Urinary bladder (tissue), 4 donors: Measurements from ENCODE around the gene PCDH1. TPM values are rescaled to one million over a fixed set of nuclear protein-coding genes. Genes with fewer than 3 reads are reported as not detected.
"Not testable (repeated sequence)": the region's sequence is repeated elsewhere in the genome, so short reads cannot be mapped to it uniquely, and the experiment has no call there.

Experiments used
- DNase-seq: peaks from one replicate; pipeline ENCODE4 v3.0.0-alpha.2; 2015; ENCODE audit errors: extremely low spot score
- H3K27ac ChIP-seq: one replicate; pipeline ENCODE4 v1.5.1; 2013; ENCODE audit warnings: low read depth, mild to moderate bottlenecking, moderate library complexity
- H3K36me3 ChIP-seq: one replicate; pipeline ENCODE4 v1.6.1; 2013; ENCODE audit warnings: mild to moderate bottlenecking, moderate library complexity; ENCODE audit not compliant: insufficient read depth
- H3K4me1 ChIP-seq: one replicate; pipeline ENCODE4 v1.6.1; 2013; ENCODE audit warnings: mild to moderate bottlenecking, moderate library complexity; ENCODE audit not compliant: insufficient read depth
- H3K4me3 ChIP-seq: one replicate; pipeline ENCODE4 v1.5.1; 2013; ENCODE audit warnings: low read depth, low read length
- WGBS: extraction: QIAGEN DNeasy Blood & Tissue Kit; methylation state at CpG from one replicate; pipeline ENCODE4 v1.1.7; 2013; 5-methylcytosine and 5-hydroxymethylcytosine counted together
- polyA plus RNA-seq: library from polyadenylated mRNA; stranded (reverse); fragments of 200-250 nt; gene quantifications from one replicate; pipeline ENCODE4 v1.2.3, GENCODE V29; 2013
- total RNA-seq: library from RNA; depleted of rRNA; stranded (reverse); fragments of >200 nt; gene quantifications from one replicate; pipeline ENCODE4 v1.2.3, GENCODE V29; 2014
- donor health status: healthy with polysubstance abuse.
- donor health status: healthy.

The PCDH1 gene
- total and polyA plus RNA-seq, 2 donors, result 21.1 to 22.5 TPM

GRCh38 chr5:141838326-141839014, 39.7 kb downstream of the PCDH1 start:
- H3K4me3 ChIP-seq, result no peak overlapping the region
- peaks cover 2% of the 10 kb centered on the region for H3K4me1 ChIP-seq
- no peak for DNase-seq
- H3K36me3 ChIP-seq, result no peaks in the 10 kb centered on the region
- H3K27ac ChIP-seq, result no peak overlapping the region
- 33% methylated on average over 11 of the region's 11 CpGs for WGBS

GRCh38 chr5:141835928-141836670, 42.1 kb downstream of the PCDH1 start:
- WGBS, result 14% methylated on average over 13 of the region's 13 CpGs
- no peak for DNase-seq
- Histone ChIP-seq H3K27ac (no peak overlapping the region), H3K4me3 (no peak overlapping the region), H3K4me1 (no peaks in the 10 kb centered on the region), H3K36me3 (no peaks in the 10 kb centered on the region)

- H3K27ac ChIP-seq, result no peak overlapping the region
- no peak for DNase-seq
- H3K4me3 ChIP-seq, result no peak overlapping the region
- WGBS, result 41% methylated on average over 2 of the region's 2 CpGs
- no peaks in the 10 kb centered on the region for H3K36me3 ChIP-seq
- no peaks in the 10 kb centered on the region for H3K4me1 ChIP-seq
These were observed 43.9 kb downstream of the PCDH1 start for GRCh38 chr5:141834331-141834730.

- Histone ChIP-seq H3K36me3 (no peaks in the 10 kb centered on the region), H3K27ac (no peak overlapping the region), H3K4me3 (no peak overlapping the region), H3K4me1 (no peaks in the 10 kb centered on the region)
- no peak for DNase-seq
- 82% methylated on average over 4 of the region's 4 CpGs for WGBS
These were observed 46.1 kb downstream of the PCDH1 start for GRCh38 chr5:141832131-141832530.

GRCh38 chr5:141828162-141828561, 50.0 kb downstream of the PCDH1 start:
- DNase-seq, result no peak
- no peak overlapping the region for H3K27ac ChIP-seq
- WGBS, result 82% methylated on average over 4 of the region's 4 CpGs
- H3K4me3 ChIP-seq, result no peak overlapping the region
- H3K4me1 ChIP-seq, result no peaks in the 10 kb centered on the region
- H3K36me3 ChIP-seq, result no peaks in the 10 kb centered on the region

- no peak for DNase-seq
- WGBS, result 64% methylated on average over 4 of the region's 4 CpGs
- no peak overlapping the region for H3K4me3 ChIP-seq
- no peaks in the 10 kb centered on the region for H3K4me1 ChIP-seq
- no peak overlapping the region for H3K27ac ChIP-seq
- H3K36me3 ChIP-seq, result no peaks in the 10 kb centered on the region
These were observed 51.5 kb downstream of the PCDH1 start for GRCh38 chr5:141826674-141827073.

- WGBS, result 34% methylated on average over 10 of the region's 10 CpGs
- Histone ChIP-seq H3K27ac (no peak overlapping the region), H3K4me3 (no peak overlapping the region), H3K4me1 (no peaks in the 10 kb centered on the region), H3K36me3 (no peaks in the 10 kb centered on the region)
- DNase-seq, result no peak
These were observed 52.2 kb downstream of the PCDH1 start for GRCh38 chr5:141825791-141826560.

GRCh38 chr5:141825241-141825671, 53.0 kb downstream of the PCDH1 start:
- DNase-seq, result no peak
- H3K4me1 ChIP-seq, result no peaks in the 10 kb centered on the region
- H3K36me3 ChIP-seq, result no peaks in the 10 kb centered on the region
- WGBS, result 32% methylated on average over 10 of the region's 10 CpGs
- no peak overlapping the region for H3K4me3 ChIP-seq
- H3K27ac ChIP-seq, result no peak overlapping the region

GRCh38 chr5:141824717-141825116, 53.5 kb downstream of the PCDH1 start:
- DNase-seq, result no peak
- H3K4me1 ChIP-seq, result no peaks in the 10 kb centered on the region
- H3K36me3 ChIP-seq, result no peaks in the 10 kb centered on the region
- H3K27ac ChIP-seq, result no peak overlapping the region
- 62% methylated on average over 3 of the region's 3 CpGs for WGBS
- H3K4me3 ChIP-seq, result no peak overlapping the region

GRCh38 chr5:141823056-141823455, 55.2 kb downstream of the PCDH1 start:
- WGBS, result 91% methylated on average over 3 of the region's 3 CpGs
- H3K36me3 ChIP-seq, result no peaks in the 10 kb centered on the region
- no peak overlapping the region for H3K4me3 ChIP-seq
- DNase-seq, result no peak
- H3K4me1 ChIP-seq, result no peaks in the 10 kb centered on the region
- no peak overlapping the region for H3K27ac ChIP-seq

- WGBS, result 21% methylated on average over 2 of the region's 2 CpGs
- no peak for DNase-seq
These were observed 56.1 kb downstream of the PCDH1 start for GRCh38 chr5:141822144-141822543.

GRCh38 chr5:141821430-141821925, 56.7 kb downstream of the PCDH1 start:
- Histone ChIP-seq H3K4me1 (no peaks in the 10 kb centered on the region), H3K4me3 (no peak overlapping the region), H3K27ac (no peak overlapping the region), H3K36me3 (no peaks in the 10 kb centered on the region)
- WGBS, result 29% methylated on average over 3 of the region's 3 CpGs
- DNase-seq, result no peak

More at GRCh38 chr5:141822144-141822543, 56.1 kb downstream of the PCDH1 start:
- Histone ChIP-seq H3K4me1 (no peaks in the 10 kb centered on the region), H3K36me3 (no peaks in the 10 kb centered on the region), H3K27ac (no peak overlapping the region), H3K4me3 (no peak overlapping the region)

GRCh38 chr5:141820686-141821085, 57.5 kb downstream of the PCDH1 start:
- not testable (repeated sequence) for DNase-seq, H3K4me3 ChIP-seq, H3K36me3 ChIP-seq, H3K27ac ChIP-seq, H3K4me1 ChIP-seq
- WGBS, result 89% methylated on average over 15 of the region's 15 CpGs
